NCI-H446 treated with DMSO at 0.1 percent for 48 hours (cell line): Measurements from ENCODE around the gene KRT81.
"Not testable (repeated sequence)": the region's sequence is repeated elsewhere in the genome, so short reads cannot be mapped to it uniquely, and the experiment has no call there.

ENCODE experiments used
- DNase-seq: peaks from one replicate; lab custom pipeline; 2025; lab: John Stamatoyannopoulos, UW

Gene KRT81

DNA sequence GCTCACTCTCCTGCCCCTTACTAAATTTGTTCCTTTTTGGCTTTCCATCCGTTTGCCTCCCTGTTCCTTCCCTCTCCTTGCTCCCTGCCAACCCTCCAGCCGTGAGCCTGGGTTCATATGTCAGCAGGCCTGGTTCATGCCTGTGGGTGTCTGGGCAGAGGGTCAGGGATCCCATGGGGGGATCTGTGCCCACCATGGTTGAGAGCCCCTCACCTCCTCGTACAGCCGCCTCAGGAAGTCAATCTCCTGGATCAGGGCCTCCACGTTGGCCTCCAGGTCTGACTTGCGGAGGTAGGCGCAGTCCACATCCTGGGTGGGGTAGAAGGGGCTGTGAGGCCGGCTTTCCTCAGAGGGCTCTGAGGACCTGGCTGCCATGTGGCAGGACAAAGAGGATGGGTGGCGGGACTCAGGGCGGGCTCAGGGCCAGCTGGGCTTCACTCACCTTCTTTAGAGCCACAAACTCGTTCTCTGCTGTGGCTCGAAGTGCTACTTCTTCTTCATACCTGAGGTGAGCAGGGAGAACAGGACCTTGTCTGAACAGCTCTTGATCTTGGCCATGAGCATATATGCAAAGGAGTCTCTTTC is 26.2 kb upstream of the KRT81 start:
- DNase-seq: no peak

DNA sequence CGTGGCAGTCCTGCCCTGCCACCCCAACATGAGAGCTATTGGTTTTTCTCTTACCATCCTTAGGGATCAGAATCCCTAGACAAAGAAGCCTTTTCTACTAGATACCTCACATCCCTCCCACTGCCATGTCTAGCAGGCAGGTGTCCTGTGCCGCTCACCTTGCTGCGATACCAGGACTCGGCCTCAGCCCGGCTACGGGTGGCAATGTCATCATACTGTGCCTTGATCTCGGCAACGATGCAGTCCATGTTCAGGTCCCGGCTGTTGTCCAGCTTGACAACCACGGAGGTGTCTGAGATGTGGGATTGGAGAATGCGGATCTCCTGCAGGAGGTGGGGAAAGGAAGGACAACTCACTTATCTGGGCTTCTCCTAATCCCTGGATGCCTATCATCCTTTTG is 25.4 kb upstream of the KRT81 start:
- DNase-seq: no peak

- no peak for DNase-seq
These were observed 25.0 kb upstream of the KRT81 start for GRCh38 chr12:52316290-52316689.

GRCh38 chr12:52315721-52316120 is 24.4 kb upstream of the KRT81 start:
- not testable (repeated sequence) for DNase-seq

GRCh38 chr12:52314511-52314910 is 23.2 kb upstream of the KRT81 start:
- no peak for DNase-seq

GRCh38 chr12:52313926-52314325 is 22.6 kb upstream of the KRT81 start:
- no peak for DNase-seq

GRCh38 chr12:52313461-52313860 is 22.1 kb upstream of the KRT81 start:
- DNase-seq: no peak

- no peak for DNase-seq
These were observed 20.8 kb upstream of the KRT81 start for GRCh38 chr12:52312086-52312485.

GRCh38 chr12:52311285-52311648 is 19.9 kb upstream of the KRT81 start:
- DNase-seq: no peak

DNA sequence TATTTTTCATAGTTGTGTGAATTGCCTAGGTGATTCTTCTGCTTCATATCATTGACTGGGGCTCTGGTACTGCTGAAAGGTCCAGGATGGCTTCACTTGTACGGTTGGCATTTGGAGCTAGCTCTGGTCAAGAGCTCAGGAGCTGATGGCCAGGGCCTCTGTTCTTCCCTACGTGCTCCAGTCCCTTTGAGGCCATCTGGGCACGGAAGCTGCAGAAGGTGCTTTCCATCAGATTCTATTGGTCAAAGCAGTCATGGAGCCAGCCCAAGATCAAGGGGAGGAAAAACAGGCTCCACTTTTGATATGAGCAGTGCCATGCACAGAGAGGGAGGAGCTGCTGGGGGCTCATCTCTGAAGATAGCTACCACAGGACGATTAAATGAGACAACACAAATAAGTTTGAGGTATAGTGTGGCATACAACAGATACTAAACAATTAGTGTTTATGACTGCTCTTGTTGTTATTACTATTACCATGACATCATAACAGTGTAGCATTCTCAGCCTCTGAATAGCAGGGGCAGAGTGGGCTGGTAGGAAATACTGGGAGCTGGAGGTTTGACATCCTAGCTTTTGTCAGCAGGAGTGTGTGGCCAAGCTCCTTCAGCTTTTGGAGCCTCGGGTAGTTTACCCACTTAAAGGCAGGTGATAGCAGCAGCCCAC is 19.4 kb upstream of the KRT81 start:
- DNase-seq: no peak

GRCh38 chr12:52308806-52309425 is 17.6 kb upstream of the KRT81 start:
- DNase-seq: no peak

- no peak for DNase-seq
These were observed 16.8 kb upstream of the KRT81 start for GRCh38 chr12:52307836-52308805.

- no peak for DNase-seq
These were observed 15.4 kb upstream of the KRT81 start for GRCh38 chr12:52306731-52307130.

DNA sequence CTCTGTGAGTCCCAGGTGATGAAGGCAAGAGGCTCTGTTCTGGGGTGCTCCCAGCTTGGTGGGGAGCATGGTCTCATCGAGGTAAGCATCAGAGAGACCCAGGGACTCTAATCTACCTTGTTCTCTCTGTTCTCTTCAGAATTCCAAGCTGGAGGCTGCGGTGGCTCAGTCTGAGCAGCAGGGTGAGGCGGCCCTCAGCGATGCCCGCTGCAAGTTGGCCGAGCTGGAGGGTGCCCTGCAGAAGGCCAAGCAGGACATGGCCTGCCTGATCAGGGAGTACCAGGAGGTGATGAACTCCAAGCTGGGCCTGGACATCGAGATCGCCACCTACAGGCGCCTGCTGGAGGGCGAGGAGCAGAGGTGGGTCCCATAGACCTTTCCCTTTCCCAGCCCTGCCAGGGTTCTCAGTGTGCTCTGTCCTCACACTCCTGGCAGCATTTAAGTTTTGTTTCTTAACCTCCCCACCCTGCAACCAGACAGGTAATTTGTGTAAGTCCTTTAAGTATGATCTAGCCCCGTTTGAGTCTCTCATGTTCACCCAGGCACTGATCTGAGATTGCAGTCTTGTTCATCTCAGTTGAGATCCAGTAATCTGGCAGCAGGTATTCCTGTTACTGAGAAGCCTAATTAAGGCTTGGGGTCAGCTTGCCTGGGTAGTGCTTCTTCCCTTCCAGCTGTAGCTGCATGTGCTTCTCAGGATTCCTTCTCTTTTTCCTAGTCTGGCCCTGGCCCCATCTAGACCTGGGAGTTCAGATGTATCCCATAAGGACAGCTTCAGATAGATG is 14.8 kb upstream of the KRT81 start:
- no peak for DNase-seq

GRCh38 chr12:52304941-52305411 is 13.6 kb upstream of the KRT81 start:
- not testable (repeated sequence) for DNase-seq

GRCh38 chr12:52302242-52302914 is 11.0 kb upstream of the KRT81 start:
- DNase-seq: not testable (repeated sequence)

DNA sequence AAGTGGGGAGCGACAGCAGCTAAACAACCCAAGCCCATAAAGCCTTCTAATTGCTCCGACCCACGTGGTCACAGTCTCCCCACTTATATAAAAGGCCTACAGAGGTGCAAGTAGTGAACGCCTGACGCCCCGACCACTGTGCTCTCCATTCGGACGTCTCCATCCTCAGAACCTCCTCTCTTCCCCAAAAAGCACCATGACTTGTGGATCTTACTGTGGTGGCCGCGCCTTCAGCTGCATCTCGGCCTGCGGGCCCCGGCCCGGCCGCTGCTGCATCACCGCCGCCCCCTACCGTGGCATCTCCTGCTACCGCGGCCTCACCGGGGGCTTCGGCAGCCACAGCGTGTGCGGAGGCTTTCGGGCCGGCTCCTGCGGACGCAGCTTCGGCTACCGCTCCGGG is 10.4 kb upstream of the KRT81 start:
- not testable (repeated sequence) for DNase-seq

GRCh38 chr12:52300796-52301691 is 9.7 kb upstream of the KRT81 start:
- DNase-seq: no peak

- DNase-seq: no peak
These were observed 7.4 kb upstream of the KRT81 start for GRCh38 chr12:52298677-52299190.
